Ishikawa (cell line): Measurements from ENCODE around the gene PIBF1.

Experiments used
- CEBPB ChIP-seq: IDR thresholded peaks from 2 replicates; pipeline ENCODE4 v1.6.1; 2012
- CREB1 ChIP-seq: IDR thresholded peaks from 2 replicates; pipeline ENCODE4 v1.6.1; 2012; ENCODE audit warnings: low read depth
- EGR1 ChIP-seq: IDR thresholded peaks from 2 replicates; pipeline ENCODE4 v1.6.1; 2012
- EP300 ChIP-seq: IDR thresholded peaks from 2 replicates; pipeline ENCODE4 v1.6.1; 2012; ENCODE audit warnings: borderline replicate concordance
- FOXM1 ChIP-seq: IDR thresholded peaks from 2 replicates; pipeline ENCODE4 v1.6.1; 2012; ENCODE audit warnings: low read depth, borderline replicate concordance
- NFIC ChIP-seq: IDR thresholded peaks from 2 replicates; pipeline ENCODE4 v1.6.1; 2012
- RAD21 ChIP-seq: IDR thresholded peaks from 2 replicates; pipeline ENCODE4 v1.6.1; 2012; ENCODE audit warnings: low read depth
- TAF1 ChIP-seq: IDR thresholded peaks from 2 replicates; pipeline ENCODE4 v1.6.1; 2012; ENCODE audit warnings: low read depth, mild to moderate bottlenecking
- TCF12 ChIP-seq: IDR thresholded peaks from 2 replicates; pipeline ENCODE4 v1.6.1; 2012; ENCODE audit warnings: low read depth
- TEAD4 ChIP-seq: IDR thresholded peaks from 2 replicates; pipeline ENCODE4 v1.6.1; 2012
- YY1 ChIP-seq: IDR thresholded peaks from 2 replicates; pipeline ENCODE4 v1.6.1; 2012; ENCODE audit warnings: low read depth
- ZBTB7A ChIP-seq: IDR thresholded peaks from 2 replicates; pipeline ENCODE4 v1.6.1; 2012; ENCODE audit warnings: low read depth
- TF ChIP-seq, protein P1 (sequence below): IDR thresholded peaks from 2 replicates; pipeline ENCODE4 v1.6.1; 2012
- TF ChIP-seq, protein P2 (sequence below): IDR thresholded peaks from 2 replicates; pipeline ENCODE4 v1.6.1; 2012; ENCODE audit warnings: low read depth, mild to moderate bottlenecking
- TF ChIP-seq, protein P3 (sequence below): IDR thresholded peaks from 2 replicates; pipeline ENCODE4 v1.6.1; 2012

PIBF1 gene

DNA sequence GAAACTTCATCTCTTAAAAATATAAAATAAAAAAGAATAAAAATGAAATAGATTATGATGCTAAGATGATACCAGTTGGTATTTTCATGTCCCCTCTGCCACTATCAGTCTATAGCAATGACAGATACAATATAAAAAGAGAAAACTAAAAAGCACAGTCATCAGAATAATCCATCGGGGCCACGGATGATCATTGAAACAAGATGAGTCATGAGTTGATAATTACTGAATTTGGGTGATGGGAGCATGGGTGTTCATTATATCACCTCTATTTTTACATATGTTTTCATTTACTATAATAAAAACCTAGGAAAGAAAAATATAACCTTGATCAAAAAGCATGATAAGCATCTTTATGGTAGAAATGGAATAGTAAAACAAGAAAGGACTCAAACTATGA, 41.1 kb downstream of the PIBF1 start:
- TF ChIP-seq, protein P1, sequence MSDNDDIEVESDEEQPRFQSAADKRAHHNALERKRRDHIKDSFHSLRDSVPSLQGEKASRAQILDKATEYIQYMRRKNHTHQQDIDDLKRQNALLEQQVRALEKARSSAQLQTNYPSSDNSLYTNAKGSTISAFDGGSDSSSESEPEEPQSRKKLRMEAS = no peak
- TF ChIP-seq NFIC (no peak), YY1 (no peak), EGR1 (no peak), RAD21 (no peak), EP300 (no peak), TAF1 (no peak), ZBTB7A (no peak)
- TF ChIP-seq, protein P2, sequence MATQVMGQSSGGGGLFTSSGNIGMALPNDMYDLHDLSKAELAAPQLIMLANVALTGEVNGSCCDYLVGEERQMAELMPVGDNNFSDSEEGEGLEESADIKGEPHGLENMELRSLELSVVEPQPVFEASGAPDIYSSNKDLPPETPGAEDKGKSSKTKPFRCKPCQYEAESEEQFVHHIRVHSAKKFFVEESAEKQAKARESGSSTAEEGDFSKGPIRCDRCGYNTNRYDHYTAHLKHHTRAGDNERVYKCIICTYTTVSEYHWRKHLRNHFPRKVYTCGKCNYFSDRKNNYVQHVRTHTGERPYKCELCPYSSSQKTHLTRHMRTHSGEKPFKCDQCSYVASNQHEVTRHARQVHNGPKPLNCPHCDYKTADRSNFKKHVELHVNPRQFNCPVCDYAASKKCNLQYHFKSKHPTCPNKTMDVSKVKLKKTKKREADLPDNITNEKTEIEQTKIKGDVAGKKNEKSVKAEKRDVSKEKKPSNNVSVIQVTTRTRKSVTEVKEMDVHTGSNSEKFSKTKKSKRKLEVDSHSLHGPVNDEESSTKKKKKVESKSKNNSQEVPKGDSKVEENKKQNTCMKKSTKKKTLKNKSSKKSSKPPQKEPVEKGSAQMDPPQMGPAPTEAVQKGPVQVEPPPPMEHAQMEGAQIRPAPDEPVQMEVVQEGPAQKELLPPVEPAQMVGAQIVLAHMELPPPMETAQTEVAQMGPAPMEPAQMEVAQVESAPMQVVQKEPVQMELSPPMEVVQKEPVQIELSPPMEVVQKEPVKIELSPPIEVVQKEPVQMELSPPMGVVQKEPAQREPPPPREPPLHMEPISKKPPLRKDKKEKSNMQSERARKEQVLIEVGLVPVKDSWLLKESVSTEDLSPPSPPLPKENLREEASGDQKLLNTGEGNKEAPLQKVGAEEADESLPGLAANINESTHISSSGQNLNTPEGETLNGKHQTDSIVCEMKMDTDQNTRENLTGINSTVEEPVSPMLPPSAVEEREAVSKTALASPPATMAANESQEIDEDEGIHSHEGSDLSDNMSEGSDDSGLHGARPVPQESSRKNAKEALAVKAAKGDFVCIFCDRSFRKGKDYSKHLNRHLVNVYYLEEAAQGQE = no peak

DNA sequence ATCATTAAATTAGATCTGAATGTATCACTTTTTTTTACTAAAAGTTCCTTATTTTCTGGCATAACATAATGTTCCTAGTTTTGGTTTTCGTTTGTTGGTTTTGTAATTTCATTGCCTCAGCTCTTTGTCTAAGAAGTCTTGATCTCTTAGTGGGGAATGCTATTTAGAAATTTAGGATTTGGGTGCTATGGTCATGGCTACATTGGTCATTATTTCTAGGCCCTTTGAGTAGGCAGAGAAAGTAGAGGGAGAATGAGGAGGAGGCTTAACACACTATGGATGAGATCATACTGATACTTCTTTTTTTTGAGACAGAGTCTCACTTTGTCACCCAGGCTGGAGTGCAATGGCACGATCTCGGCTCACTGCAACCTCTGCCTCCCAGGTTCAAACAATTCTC, 41.8 kb downstream of the PIBF1 start:
- TF ChIP-seq, protein P3, sequence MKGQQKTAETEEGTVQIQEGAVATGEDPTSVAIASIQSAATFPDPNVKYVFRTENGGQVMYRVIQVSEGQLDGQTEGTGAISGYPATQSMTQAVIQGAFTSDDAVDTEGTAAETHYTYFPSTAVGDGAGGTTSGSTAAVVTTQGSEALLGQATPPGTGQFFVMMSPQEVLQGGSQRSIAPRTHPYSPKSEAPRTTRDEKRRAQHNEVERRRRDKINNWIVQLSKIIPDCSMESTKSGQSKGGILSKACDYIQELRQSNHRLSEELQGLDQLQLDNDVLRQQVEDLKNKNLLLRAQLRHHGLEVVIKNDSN = no peak
- no peak for TF ChIP-seq NFIC
- TF ChIP-seq TAF1 = no peak
- TF ChIP-seq, protein P1 = no peak
- TF ChIP-seq EP300 = no peak
- no peak for TF ChIP-seq CREB1
- no peak for TF ChIP-seq CEBPB
- TF ChIP-seq ZBTB7A = no peak
- TF ChIP-seq TCF12 = no peak
- TF ChIP-seq RAD21 = no peak
- TF ChIP-seq FOXM1 = no peak
- no peak for TF ChIP-seq YY1
- no peak for TF ChIP-seq EGR1
- TF ChIP-seq TEAD4 = no peak
- TF ChIP-seq, protein P2 = no peak

DNA sequence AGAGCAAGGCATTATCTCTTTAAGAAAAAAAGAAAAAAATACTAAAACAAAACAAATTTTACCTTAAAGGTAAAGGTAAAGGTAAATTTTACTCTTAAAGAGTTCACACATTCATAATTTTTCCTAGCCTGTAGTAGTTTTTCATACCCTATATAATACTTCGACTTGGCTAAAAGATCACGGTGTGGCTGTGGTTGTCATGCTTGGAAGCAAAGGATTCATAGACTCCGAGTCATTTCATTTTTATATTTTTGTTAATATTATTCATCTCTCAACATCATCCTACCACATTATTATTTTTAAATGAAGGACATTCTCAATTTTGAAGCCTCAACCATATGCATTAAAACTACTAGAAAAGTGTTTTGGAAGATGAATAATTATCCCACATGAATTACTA, 52.7 kb downstream of the PIBF1 start:
- TF ChIP-seq TEAD4 (no peak), FOXM1 (no peak), YY1 (no peak), NFIC (no peak)

DNA sequence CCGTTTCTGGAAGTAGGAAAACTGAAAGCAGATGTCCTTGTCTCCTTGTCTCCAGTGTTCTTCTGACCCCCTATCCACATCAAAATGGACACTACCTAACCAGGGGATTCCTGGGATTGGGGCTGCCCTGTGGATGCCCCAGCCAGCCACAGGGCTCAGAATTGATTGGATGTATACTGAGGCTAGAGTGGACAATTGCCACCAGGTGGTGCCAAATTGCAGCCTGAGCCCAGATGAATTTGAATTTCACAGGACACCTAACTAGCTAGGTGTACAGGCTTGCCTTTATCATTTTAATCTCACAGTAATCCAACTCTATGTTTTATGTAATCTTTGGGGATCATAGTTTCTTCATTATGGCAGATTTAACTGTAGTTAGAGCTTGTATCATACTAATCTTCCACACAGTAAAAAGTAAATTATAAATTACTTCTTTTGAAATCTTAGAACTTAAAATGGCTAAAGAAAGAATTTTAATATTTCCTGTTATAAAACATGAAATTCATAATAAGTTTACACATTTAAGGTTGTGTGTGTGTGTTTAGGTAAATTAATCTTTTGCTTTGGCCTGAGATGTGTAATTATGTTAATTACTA, 58.0 kb downstream of the PIBF1 start:
- TF ChIP-seq FOXM1 (no peak), RAD21 (peak; percentile 89), EGR1 (no peak)
- TF ChIP-seq, protein P1 = no peak

DNA sequence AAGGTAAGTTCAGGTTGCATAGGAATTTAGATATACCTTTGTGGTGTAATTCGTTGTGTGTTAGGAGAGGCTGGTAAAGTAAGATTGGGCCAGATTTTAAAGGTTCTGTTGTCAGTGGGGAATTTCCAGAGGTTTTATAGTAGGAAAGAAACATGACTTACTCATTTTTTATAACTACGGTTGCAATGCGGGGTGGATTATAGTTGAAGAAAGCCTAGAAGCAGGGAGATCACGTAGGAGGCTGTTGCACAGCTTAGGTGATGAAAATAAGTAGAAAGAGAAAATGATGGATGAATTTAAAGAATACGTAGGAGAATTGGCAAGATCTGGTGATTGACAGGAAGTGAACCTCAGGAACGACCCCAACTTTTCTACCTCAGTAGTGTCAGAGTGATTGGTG, 61.1 kb downstream of the PIBF1 start:
- TF ChIP-seq EP300 (no peak), TCF12 (no peak), RAD21 (no peak), FOXM1 (no peak), YY1 (no peak), TEAD4 (no peak), NFIC (no peak), CREB1 (no peak), TAF1 (no peak), CEBPB (no peak), EGR1 (no peak), ZBTB7A (no peak)
- TF ChIP-seq, protein P3 = no peak
- TF ChIP-seq, protein P2 = no peak
- TF ChIP-seq, protein P1 = no peak
